22Rv1 (cell line): Measurements from ENCODE around the gene PLPP1.

ENCODE experiments used
- ZFX ChIP-seq: fragments of 450-650 bp; IDR thresholded peaks from 2 replicates; pipeline ENCODE4 v1.6.1; 2017; ENCODE audit warnings: antibody characterized with exemption, borderline replicate concordance
- TF ChIP-seq, protein P1 (sequence below): fragments of 450-650 bp; IDR thresholded peaks from 2 replicates; pipeline ENCODE4 v1.5.1; 2017; ENCODE audit warnings: mild to moderate bottlenecking

DNA sequence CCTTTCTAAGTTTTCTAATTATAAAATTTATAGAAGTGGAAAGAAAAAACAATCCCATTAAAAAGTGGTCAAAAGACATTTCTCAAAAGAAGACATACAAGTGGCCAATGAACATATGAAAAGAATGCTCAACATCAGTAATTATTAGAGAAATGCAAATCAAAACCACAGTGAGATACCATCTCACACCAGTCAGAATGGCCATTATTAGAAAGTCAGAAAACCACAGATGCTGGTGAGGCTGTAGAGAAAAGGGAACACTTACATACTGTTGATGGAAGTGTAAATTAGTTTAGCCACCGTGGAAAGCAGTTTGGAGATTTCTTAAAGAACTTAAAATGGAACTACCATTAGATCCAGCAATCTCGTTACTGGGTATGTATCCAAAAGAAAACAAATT lies 23.7 kb upstream of the PLPP1 start:
- TF ChIP-seq, protein P1, sequence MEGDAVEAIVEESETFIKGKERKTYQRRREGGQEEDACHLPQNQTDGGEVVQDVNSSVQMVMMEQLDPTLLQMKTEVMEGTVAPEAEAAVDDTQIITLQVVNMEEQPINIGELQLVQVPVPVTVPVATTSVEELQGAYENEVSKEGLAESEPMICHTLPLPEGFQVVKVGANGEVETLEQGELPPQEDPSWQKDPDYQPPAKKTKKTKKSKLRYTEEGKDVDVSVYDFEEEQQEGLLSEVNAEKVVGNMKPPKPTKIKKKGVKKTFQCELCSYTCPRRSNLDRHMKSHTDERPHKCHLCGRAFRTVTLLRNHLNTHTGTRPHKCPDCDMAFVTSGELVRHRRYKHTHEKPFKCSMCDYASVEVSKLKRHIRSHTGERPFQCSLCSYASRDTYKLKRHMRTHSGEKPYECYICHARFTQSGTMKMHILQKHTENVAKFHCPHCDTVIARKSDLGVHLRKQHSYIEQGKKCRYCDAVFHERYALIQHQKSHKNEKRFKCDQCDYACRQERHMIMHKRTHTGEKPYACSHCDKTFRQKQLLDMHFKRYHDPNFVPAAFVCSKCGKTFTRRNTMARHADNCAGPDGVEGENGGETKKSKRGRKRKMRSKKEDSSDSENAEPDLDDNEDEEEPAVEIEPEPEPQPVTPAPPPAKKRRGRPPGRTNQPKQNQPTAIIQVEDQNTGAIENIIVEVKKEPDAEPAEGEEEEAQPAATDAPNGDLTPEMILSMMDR: no peak
- no peak for TF ChIP-seq ZFX
